ENCODE data around the gene CREBBP.

The CREBBP gene

DNA sequence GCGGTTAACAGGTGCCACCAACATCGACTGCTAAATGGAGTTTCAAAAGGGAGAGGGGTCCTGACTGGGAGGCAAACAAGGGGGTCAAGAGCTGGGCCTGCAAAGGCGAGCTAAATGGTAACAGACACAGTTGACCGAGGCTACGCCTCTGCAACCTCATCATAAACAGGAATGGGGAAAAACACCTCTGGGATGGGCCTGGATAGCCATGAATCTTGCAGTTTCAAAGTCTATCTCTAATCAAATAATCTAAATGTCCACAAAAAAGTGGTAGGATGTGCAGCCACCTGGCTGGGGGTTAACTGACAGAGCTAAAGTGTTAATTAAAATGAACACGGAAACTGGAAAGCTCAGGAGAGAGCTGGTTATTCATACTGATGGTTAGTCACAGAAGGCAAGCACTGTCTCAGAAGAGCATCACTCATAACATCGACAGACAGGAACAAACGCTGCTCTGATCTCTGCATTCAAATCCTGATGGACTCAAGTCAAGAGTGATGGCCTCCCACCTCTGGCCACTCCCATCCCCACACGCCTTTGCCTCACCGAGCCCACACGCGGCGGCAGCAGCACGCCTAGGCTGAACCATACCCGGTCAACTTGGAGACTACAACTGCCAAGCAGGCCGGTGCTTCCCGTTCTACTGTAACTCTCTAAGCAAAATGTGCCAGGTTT is 56.3 kb downstream of the CREBBP start:
- no peak for DNase-seq (ENCODE audit: low read depth)

DNA sequence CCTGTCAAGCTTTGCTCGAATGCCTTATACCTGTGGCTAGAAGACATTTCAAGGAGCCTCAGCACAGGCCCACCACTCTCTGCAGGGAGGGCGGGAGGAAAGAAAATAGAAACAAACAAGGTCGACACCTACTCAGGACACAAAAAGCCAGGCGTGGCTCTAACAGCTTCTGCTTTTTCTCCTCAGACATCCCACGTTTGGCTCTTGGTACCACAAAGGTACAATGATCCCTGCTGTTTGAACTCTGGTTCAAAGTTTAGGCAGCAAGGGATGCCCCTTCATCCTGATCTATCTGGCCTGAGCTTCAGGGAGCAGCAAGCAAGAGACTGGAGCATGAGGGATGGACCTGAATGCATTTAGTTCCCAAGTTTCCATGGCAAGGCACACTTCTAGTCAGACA is 57.1 kb downstream of the CREBBP start:
- no peak for DNase-seq (ENCODE audit: low read depth)

DNA sequence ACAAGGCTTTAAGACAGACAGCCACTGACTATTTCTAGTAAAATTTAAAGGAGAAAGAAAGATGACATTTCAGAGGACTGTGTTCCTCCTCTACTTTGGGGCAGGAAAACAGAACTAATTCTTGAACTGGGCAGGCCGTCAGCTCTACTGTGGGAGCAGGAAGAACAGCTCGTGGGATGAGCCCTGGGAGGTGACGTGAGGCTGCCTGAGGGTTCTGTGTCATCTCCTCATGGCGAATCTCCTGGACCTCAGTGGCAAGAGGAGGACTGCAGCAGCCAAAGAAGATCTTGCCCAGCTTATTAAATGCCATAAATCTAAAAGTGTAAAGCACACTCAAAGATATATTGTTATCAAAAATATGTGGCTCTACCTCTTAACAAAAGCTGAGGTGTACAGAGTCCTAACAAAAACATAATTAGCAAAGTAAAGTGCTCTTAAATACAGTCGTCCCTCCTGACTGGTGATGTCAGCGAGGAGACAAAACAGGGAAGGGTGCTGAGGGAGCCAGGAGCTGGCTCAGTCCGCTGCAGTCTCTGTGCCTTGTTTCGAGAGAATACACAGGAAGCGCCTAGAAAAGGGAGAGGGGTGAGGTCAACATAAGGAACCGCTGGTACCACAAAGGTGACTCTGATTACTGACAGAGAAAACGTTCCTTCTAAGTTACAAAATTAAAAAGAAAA is 58.0 kb downstream of the CREBBP start:
- DNase-seq (ENCODE audit: low read depth), result no peak

DNA sequence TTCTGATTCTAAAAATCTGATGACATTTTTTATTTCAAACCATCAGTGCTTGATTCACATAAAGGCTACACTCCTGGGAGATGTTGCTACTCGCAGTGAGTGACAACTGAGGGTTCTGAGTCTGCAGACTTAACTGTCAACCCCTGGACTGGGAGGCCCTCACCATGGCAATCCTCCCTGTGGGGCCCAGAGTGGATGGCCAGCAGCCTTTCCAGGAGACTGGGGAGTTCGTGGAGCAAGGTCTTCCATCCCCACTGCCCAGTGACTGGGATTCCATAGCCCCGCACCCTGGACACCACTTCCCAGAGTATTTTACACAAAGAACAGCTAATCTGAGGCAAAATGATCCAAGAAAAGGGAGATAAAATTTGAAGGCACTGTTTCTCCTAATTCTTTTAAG is 59.3 kb downstream of the CREBBP start:
- DNase-seq (ENCODE audit: low read depth), result no peak

DNA sequence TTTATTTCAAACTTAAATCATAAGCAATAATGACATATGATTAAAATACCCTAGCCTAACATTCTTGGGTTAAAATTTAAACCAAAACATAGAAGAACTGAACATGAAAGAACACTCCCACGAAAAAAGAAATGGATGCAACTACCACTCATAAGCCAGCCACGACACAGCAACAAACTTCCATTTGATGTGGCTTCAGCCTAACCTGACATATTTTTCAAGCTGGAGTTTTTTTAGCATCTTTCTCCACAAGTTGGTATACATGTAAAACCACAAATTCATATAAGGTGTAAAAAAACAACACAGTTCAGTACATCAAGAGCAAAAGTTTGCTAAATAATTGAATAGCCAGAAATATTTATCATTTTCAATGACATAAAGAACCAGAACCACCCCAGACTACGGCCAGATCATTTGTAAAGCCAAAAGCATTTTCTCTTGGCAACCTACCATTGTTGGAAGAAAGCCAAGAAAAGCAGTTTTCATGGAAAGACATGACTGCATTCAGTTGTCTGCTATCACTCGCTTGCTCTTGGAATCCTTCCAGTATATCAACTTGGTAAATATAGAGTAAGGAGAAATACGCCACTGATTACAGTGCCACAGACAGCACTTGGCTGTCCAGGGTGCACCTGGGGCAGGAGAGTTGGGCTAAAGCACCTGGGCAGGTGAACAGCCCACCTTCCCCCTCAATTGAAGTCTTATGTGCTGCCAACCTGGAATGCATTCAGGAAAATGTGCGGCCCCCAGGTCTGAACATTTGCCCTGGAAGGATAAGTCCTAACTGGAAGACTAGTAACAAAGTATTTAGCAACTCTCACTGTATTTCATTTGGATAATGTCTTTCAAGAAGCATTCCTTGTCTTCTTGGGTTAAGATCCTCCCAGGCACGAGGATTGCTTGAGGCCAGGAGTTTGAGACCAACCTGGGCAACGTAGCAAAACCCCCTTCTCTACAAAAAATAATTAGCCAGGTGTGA is 60.5 kb downstream of the CREBBP start:
- DNase-seq (ENCODE audit: low read depth), result no peak

DNA sequence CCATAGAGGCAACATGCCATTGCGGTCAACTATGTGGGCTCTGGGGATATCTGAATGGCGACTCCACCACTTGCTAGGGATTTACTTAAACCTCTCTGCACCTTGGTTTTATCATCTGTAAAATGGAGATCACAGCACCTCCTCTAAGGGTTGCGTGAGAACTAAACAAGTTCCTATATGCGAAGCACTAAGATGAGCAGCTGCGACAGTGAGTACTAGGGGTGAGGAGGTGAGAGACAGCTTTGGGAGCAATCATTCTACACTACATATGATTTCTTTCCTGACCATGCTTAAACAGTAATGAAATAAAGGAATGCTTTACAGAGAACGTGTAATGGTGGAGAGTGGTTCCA is 61.4 kb downstream of the CREBBP start:
- DNase-seq (ENCODE audit: low read depth), result no peak

DNA sequence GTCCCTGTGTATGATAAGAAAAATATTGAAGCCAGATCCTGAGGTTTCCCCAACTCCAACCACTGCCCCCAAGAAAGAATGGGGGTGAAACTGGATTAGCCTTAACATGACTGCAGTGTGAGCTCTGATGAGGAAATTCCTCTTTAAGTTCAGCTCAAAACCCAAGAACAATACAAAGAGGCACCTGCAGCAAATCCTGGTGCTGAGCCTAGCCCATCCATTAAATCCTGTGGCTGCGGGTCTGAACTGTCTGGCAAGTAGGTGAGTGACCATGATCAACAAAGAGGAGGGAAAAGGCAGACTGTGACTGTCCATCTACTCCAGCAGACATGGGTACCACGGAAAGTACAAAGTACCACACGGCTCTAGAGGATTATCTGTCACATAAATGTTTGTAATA is 64.2 kb downstream of the CREBBP start:
- DNase-seq (ENCODE audit: low read depth), result no peak

DNA sequence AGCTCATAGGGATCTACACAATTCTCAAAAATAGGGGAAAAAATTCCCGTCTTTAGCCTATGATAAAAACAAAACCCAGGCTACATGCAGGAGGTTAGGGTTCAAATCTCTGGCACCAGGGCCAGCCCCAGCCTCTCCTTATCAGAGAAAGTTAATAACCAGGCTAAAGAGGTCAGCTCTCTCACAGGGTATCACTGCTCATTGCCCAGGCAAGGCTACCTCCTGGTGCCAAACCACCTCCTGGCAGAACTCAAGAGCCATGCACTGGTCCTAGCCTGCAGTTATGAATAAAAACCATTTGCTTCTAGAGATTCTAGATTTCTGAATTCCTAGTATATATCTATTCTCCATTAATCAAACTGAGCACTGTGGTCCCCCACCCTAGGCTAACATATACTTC is 65.8 kb downstream of the CREBBP start:
- DNase-seq (ENCODE audit: low read depth), result no peak

DNA sequence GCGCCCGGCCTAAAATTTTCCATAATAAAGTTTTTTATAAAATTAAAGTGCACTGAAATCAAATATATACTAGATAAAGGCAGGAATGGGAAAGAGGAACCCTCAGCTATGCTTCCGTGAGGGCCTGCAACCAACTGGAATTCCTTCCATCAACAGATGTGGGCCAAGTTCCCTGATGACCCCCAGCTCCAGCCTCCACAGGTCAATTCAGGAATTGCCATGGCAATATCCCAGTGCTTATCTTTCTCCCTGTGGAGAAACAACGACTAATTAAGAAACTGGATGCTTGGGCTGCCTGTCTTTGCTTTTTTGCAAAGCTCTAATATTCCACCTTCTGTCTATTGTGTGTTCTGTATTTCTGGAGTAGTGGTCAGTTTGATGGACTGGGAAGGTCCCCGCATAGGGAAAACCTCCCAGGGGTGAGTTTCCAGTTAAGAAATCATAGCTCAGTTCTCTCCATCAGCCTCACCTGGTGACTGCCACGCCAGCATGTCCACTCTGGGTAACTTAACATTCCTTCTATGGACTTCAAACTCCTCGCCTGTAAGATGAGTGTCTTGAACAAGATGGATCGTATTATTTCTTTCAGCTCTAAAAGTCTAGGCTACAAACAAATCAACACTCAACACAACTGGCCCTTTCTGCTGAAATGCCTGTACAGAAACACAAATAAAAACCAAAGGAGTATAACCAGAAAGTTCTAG is 67.9 kb downstream of the CREBBP start:
- no peak for DNase-seq (ENCODE audit: low read depth)

DNA sequence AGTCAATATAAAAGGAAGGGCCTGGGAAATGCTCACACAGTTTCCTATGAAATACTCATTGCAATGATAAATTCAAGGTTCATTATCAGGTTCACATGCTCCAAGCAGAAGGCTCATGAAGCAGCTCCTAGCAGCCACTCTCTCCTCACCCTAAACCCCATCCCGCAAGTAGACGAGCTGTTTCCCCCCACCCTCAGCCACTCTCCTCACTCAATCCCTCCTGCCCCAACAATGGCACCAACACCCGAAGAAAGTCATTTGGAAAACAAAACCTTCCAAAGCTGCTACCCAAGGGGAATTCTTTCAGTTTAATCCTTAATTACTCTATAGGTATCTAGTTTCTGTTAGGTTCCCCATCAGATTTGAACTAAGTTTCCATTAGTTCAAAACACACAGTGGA is 69.7 kb downstream of the CREBBP start:
- no peak for DNase-seq (ENCODE audit: low read depth)

DNA sequence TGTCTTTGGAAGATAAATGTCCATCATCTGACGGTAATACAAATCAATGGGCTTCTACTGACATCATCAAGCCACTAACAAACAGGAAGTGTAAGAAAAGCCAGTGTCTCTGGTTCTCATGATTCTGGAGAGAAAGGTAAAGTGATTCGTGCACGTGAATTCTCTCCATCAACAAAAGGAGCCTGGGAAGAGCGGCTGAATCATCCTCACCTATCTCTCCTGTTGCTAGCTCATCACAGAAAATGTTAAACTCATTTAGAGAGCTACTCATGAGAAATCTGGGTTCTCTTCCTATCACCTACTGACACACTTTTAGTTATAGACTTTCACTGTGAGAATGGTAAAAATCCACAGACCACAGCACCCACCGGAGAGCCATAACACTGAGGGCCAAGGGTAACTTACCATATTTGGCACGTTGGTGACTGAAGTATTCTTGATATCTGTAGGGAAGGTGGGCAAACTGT is 70.3 kb downstream of the CREBBP start:
- no peak for DNase-seq (ENCODE audit: low read depth)

DNA sequence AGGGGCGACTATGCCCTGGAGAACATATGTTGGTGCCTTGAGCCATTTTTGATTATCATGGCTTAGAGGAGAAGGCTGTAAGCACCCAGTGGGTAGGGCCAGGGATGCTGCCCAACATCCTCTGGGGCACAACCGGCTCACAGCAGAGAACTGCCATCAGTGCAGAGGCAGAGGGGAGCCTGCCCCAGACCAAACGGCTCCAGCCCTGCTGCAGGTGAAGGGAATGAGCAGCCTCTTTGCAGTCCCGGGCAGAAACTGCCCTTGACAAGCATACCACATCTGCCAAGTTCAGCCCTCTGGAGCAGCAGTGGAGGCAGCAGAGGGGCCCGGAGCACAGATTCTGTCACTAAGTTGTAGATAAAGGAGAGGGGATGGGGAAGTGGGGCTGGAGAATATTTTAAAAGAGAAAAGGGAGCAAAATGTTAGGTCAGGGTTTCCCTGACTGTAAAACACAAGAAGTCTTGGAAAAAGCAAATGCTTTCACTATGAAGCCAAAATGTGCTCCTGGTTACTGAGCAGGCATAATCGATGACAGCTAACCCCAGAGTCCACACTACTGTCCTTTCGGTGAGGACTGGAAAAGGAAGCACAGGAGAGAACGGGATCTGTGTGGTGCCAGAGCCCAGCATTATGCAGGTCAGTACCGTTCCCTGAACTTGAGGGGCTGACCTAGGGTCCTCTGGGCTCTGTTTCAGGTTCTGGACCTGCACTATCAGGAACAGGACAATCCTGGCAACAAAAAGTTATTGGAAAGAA is 72.0 kb downstream of the CREBBP start:
- DNase-seq (ENCODE audit: low read depth), result no peak

DNA sequence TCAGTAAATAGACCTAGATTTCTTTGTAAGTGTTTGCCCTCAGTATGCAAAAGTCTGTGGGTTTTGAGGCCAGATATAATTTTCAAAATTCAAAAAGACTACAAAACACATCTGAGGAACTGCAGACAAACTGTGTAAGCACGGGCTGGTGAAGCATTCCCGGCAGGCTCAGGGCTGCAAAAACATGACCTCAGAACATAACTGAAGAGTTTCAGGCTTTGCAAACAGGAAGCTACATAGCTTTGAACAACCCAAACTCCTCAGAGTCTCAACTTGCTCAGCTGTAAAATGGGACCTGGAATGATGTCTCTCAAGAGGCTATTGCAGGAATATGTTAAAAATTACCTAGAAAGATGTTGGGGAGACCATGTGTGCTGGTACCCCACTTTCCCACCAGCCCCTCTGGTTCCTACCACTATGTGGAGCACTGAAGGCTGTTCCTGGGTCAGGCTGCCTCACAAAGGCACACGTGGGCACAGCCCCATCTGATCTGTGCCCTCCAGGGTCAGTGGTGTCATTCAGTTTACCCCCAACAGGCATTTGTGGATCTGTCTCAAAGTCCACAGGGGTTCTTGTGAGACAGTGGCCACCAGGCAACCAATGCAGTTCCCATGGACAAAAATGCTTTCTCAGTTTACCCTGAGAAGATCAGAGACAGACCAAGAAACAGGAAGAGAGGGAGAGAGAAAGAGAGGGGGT is 72.9 kb downstream of the CREBBP start:
- no peak for DNase-seq (ENCODE audit: low read depth)

DNA sequence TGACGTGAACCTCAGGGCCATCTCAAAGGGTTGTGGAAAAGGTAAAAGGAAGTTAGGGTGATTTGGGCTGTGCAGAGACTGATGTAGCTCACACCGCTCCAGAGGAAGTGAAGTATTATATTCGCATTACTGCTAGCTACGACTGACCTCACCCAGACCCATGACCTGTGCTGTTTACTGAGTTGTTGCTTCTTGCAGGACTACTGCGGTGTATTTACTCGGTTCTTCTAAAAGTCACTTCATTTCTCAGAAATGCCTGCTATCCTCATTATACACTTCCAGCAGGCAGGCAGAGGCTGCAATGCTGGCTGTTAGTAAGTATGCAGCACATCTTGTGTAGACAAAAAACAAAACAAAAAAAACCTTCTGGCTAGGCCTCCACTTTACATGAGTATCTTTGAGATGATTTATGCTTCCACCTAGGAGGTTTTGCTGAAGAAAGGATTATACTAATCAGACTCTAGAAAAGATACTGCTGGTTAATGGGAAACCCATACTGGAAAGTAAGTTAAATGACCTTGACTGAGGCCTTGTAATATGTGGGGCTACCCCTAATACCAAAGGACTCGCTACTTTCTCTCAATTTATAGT is 76.0 kb downstream of the CREBBP start:
- DNase-seq (ENCODE audit: low read depth), result no peak

DNA sequence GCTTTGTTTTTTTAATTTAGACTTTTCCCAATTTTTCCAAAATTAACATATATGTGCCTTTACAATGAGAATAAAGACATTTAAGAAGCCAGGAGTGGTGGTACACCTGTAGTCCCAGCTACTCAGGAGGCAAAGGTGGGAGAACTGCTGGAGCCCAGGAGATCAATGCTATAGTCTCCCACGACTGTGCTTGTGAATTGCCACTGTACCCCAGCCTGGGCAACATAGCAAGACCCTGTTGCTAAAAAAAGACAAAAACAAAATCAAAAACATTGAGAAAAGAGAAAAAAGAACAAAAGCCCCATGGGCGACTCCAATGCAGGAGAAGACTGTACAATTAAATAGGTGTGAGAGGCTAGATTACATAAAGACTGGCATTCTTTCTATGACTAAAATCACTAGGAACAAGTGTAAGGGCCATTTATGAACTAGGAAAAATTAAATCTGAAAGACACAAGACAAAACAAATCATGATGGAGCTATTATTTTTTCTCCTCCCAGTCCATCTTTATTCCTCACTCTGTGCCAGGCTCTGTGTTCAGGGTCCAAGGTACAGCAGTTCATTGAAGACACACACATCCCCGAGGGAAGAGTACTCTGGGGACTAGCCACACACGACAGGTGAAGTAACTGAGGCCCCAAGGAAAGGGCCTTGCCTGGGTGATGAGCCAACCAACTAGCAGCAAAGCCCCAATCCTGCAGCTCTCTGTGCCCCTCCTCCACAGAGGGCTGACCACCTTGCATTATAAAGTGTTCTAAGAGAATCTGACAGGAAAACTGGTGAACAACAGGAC is 79.8 kb downstream of the CREBBP start:
- no peak for DNase-seq (ENCODE audit: low read depth)

DNA sequence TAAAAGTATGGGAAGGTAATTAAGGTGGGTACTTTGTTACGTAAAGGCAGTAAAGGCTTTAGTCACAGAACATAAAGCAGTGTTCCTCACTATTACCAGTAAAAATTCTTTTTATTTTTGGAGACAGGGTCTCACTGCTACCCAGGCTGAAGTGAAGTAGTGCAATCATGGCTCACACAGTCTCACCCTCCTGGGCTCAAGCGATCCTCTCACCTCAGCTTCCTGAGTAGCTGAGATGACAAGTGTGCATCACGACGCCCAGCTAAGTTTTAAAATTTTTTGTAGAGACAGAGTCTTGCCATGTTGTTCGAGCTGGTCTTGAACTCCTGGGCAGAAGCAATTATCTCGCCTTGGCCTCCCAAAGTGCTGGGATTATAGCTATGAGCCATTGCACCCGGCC is 80.5 kb downstream of the CREBBP start:
- DNase-seq (ENCODE audit: low read depth), result no peak

DNA sequence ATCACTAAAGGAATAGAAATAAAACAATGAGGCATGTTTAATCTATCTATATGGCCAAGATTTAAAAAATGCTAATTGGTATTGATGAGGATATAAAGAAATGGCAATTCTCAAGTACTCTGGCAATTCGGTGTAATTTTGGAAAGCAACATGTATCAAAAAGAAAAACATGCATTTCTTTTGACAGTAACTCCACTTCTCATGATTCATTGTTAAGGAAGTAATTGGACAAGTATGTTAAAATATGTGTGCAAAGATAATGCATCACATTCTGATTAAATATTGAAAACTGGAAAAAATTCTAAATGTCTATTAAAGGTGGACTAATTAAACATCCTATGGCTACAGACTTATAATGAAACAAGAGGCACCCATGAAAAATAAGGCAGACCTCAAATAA is 81.2 kb downstream of the CREBBP start:
- no peak for DNase-seq (ENCODE audit: low read depth)

DNA sequence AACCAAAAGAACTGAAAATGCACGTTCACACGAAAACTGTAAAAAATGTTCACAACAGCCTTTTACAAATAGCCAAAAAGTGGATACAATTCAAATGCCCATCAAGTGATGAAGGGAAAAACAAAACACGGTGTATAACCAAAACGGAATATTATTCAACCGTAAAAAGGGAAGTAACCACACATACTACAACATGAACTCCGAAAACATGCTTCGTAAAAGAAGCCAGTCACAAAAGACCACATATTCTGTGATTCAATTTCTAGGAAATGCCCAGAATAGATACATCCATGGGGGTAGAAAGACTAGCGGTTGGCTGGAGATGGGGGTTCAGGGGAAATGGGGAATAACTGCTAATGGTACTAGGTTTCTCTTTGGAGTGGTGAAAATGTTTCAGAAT is 81.7 kb downstream of the CREBBP start:
- DNase-seq (ENCODE audit: low read depth), result no peak
